Stimulated activated effector memory CD8-positive, alpha-beta T cell treated with anti-CD3 and anti-CD28 coated beads, Interleukin-12 subunit alpha, Interleukin-12 subunit beta, amount 100 ng/mL, for 72 hours (primary cell): ENCODE measurements around the gene SLIT3.

Experiments
- ATAC-seq: fragments of 150-1000 bp; cut with Tn5 transposase; 2 replicates; pipeline ENCODE4 v1.10.0; 2021
- DNase-seq, 2 donors: peaks; one replicate each; pipeline ENCODE4 v3.0.0; 2021 to 2022; ENCODE audit warnings: low spot score in 2 of 2
- H3K27ac Mint-ChIP-seq: one replicate; pipeline ENCODE4 v1.8.0; 2022; ENCODE audit warnings: mild to moderate bottlenecking, mixed read lengths
- H3K36me3 Mint-ChIP-seq: one replicate; pipeline ENCODE4 v1.8.0; 2022; ENCODE audit warnings: mild to moderate bottlenecking, mixed read lengths
- H3K4me1 Mint-ChIP-seq: one replicate; pipeline ENCODE4 v1.8.0; 2022; ENCODE audit warnings: mixed read lengths
- H3K4me3 Mint-ChIP-seq: one replicate; pipeline ENCODE4 v1.8.0; 2022; ENCODE audit warnings: mild to moderate bottlenecking, mixed read lengths
- H3K9me3 Mint-ChIP-seq: one replicate; pipeline ENCODE4 v1.8.0; 2022; ENCODE audit warnings: mixed read lengths

Gene SLIT3

DNA sequence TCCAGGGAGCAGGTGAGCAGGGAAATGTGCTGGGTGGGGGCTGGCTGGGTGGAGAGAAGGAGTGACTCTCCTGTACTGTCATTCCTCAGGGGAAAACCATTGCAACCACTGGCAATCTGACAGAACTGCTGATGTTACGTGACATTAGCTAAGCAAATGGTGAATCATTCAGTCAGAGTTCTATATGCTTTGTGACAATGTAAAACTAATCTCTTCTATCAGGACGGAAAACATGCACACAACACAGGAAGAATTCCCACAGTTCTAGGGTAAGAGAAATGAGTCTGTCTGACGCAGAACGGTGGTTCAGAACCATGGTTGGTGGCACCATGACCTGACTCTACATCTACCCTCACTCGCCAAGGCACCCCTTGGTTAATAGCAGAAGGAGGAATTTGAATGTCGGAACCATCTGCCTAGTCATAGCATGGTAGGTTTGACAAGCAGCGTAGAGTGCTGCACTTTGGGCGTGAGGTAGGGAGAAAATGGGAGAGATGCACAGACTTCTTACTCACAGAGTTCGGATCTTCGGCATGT, 478.1 kb downstream of the SLIT3 start:
- Mint-ChIP-seq H3K9me3 (no peaks in the 10 kb centered on the region), H3K4me1 (no peaks in the 10 kb centered on the region), H3K27ac (no peak overlapping the region), H3K4me3 (no peak overlapping the region), H3K36me3 (no peaks in the 10 kb centered on the region)
- DNase-seq (no peak), ATAC-seq (peak; percentile 60)

DNA sequence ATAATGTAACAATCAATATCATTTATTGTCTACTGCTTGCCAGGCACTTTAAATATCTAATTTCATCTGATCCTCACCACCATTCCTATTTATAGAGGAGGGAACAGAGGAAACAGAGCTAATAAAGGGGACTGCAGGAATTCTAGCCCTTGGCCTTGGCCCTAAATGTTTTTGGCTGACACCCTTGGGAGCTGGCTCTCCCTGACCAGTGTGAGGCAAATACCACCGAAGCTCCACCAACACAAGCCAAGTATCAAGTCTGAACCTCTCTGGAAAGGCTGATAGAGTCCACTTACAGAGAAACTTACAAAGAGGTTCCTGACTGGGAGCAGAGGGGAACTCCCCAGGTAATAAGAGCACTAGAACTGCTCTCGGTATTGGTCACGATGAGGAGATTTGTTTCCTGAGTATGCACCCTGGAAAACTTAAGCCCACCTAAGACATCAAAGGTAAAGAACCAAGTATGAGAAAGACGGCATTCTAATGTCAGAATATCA, 478.6 kb downstream of the SLIT3 start:
- Mint-ChIP-seq H3K27ac (no peak overlapping the region), H3K4me1 (no peaks in the 10 kb centered on the region), H3K4me3 (no peak overlapping the region), H3K9me3 (no peaks in the 10 kb centered on the region), H3K36me3 (no peaks in the 10 kb centered on the region)
- DNase-seq (no peak), ATAC-seq (peak; percentile 4)

DNA sequence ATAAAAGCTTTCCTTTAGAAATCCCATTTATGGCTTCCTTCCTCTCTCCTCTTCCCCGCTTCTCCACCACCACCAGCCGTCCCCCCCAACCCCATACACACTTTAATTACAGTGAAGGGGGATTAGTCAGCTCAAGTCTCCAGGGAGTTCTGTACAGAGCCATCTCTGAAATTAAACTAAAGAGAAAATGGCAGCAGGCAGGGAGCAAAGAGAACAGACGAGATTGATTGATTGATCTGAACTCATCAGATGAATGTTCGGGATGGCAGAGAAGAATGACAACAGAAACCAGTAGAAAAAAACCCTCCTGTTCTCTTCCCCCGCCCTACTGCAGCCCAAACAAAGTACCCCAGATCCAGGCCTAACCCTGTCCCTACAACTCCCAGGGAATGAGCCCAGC, 480.1 kb downstream of the SLIT3 start:
- no peak for DNase-seq
- Mint-ChIP-seq H3K36me3 (no peaks in the 10 kb centered on the region), H3K4me3 (no peak overlapping the region), H3K4me1 (no peaks in the 10 kb centered on the region), H3K27ac (no peak overlapping the region), H3K9me3 (no peaks in the 10 kb centered on the region)
- ATAC-seq: no peak

DNA sequence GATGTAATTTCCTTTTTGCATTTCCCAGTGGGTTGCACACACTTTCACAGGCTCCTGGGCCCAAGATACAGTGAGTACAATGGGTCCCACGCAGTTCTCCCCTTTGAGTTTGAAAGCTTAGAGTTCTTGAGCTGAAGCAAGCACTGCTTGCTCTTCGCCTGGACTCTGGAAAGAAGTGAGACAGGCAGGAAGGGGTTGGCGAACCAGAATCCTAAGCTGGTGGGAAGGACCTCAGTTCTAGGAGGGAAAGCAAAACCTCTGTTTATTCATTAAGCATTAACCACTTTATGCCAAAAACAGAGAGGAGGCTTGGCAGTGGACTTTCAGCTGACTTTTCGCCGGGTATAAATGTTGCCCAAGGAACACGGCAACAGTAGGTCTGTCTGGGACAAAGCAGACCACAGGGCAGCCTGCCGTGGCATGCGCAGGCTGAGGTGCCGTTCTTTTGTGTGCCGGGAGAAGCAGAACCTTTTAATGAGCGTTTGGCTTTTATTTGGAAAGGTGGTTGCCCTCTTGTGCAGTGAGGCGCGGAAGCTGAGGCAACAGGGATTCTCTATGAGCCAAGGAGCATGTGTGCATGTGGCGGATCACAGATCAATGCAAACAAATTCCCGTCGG, 481.8 kb downstream of the SLIT3 start:
- Mint-ChIP-seq H3K4me3 (no peak overlapping the region), H3K27ac (no peak overlapping the region), H3K36me3 (no peaks in the 10 kb centered on the region), H3K4me1 (no peaks in the 10 kb centered on the region), H3K9me3 (no peaks in the 10 kb centered on the region)
- ATAC-seq: no peak
- no peak for DNase-seq

DNA sequence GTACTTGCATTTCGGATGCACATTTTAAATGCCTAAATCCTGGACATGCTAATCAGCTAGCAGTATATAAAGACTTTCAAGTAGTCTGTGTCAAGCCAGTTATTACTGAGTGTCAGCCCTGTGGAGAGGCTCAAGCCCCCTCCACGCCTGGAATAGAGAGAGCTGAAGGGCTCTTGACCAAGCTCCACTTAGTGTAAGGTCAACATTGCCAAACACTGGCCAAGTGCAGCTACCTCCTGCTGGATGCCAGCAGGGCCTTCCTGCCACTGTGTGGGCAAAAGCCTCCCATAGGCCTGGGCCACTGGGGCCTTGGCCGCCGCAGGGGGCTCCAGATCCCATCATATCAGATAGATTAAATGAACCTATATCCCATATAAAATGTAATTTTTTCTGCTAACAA, 482.4 kb downstream of the SLIT3 start:
- Mint-ChIP-seq H3K27ac (no peak overlapping the region), H3K4me1 (no peaks in the 10 kb centered on the region), H3K36me3 (no peaks in the 10 kb centered on the region), H3K4me3 (no peak overlapping the region), H3K9me3 (no peaks in the 10 kb centered on the region)
- ATAC-seq (no peak), DNase-seq (no peak)

DNA sequence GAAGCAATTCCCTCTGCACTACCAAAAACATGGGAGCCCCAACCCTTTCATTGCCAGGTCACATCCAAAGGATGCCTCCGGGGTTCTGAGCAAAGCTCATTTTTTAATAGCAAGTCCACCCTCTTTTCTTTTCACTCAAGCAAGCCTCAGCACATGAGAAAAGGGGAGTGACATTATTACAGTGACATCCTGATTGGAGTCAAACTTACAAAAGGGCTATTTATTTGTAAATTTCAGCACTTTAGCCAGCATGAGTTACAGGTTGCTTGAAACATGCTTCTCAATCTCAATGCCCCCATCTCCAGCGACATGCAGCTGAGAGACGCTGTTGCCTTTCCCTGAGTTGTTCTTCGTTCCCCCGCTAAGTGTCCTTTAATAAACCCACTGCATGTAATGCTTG, 483.3 kb downstream of the SLIT3 start:
- Mint-ChIP-seq H3K4me3 (no peak overlapping the region), H3K27ac (no peak overlapping the region), H3K4me1 (no peaks in the 10 kb centered on the region), H3K36me3 (no peaks in the 10 kb centered on the region), H3K9me3 (no peaks in the 10 kb centered on the region)
- no peak for DNase-seq
- ATAC-seq: no peak

DNA sequence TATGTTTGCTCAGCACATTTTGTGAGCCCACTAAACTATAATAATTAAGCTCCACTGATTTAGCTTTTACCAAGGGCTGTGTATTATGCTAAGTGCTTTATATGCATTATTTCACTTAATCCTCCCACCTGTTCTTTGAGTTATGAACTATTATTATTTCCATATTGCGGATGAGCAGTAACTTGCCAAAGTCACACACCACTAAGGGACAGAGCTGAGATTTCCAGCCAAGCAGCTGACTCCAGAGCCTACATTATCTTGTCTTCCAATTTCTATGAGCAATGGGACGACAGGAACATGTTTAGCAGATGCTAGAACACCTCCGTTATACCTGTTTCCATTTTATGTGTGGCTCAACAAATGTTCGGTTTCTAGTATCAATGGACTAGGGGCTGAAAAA, 484.3 kb downstream of the SLIT3 start:
- no peak overlapping the region for H3K27ac Mint-ChIP-seq
- no peaks in the 10 kb centered on the region for H3K4me1 Mint-ChIP-seq
- ATAC-seq: no peak
- no peak for DNase-seq
- no peak overlapping the region for H3K4me3 Mint-ChIP-seq
- H3K36me3 Mint-ChIP-seq: no peaks in the 10 kb centered on the region
- H3K9me3 Mint-ChIP-seq: no peaks in the 10 kb centered on the region

DNA sequence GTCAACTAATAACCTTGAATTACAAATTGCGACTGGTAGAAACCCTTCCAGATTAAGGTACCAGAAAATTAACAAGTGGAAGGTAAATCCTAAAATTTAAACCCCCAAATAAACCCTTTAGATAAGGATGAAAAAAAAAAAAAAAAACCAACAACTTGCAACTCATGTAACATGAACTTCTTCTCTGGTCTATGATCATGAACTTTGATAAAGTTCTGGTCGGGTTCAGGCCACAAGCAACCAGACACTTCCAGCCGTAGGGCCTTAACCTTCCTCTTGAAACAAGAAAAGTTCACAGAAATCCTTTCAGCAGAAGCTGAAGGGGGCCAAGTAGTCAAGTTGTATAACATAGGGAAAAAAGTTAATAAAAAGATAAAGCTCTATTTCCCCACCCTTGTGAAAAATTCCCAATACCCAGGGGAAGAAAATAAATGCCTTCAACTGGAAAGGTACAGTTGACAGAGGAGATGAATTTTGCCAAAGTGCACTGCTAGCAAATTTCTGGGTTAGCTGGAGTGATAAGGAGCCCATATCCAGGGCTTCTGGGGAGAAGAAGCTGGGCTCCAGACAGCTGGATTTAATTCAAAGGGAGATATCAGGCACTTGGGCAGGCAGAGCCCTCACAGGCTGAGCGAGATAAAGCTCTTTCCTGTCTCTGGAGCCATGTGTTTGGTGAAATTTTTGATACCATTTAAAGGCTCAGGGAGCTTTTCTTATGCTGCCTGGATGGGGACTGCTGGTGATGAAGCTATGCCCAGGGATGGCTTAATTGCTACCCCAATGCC, 487.6 kb downstream of the SLIT3 start:
- H3K36me3 Mint-ChIP-seq: no peaks in the 10 kb centered on the region
- DNase-seq (no peak), ATAC-seq (no peak)
- no peaks in the 10 kb centered on the region for H3K4me1 Mint-ChIP-seq
- H3K9me3 Mint-ChIP-seq: no peaks in the 10 kb centered on the region
- no peak overlapping the region for H3K27ac Mint-ChIP-seq
- no peak overlapping the region for H3K4me3 Mint-ChIP-seq

DNA sequence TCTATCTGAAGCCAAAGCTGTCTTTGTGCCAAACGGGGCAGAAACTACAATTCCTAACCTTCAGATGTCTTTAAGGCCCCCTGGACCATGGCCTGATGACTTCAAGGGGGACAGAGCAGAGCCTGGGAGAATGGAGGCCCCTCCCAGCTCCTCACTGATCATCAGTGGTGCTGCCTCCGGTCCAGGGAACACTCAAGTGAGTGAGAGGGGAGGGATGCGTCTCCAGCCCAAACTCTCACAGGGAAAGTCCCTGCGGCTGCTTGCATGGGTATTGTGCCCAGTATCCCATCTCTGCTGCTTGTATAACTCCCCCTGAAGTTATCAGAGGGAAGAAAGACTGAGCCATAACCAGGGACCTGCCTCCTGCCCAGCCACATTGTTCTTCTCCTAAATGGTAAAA, 490.3 kb downstream of the SLIT3 start:
- Mint-ChIP-seq H3K4me1 (no peaks in the 10 kb centered on the region), H3K9me3 (no peaks in the 10 kb centered on the region), H3K27ac (no peak overlapping the region), H3K36me3 (no peaks in the 10 kb centered on the region), H3K4me3 (no peak overlapping the region)
- ATAC-seq (no peak), DNase-seq (no peak)

DNA sequence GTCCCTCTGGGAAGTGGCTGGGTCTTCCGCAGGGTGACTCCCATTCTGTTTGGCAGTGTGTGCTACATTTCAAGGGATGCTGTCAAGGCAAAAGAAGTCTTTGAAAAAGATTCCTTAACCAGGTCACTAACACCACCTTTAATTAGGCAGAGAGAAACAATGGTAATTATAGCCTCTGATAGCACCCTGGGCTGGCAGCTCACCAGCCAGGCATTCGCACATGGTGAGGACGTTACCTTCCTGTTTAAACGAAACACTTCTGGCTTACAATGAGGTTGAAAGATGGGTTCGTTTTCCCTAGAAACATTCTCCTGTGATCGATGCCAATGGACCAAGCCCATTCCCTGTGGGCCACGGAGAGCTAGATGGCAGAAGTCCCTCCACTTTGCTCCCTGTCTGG, 491.7 kb downstream of the SLIT3 start:
- no peak for DNase-seq
- Mint-ChIP-seq H3K4me1 (no peaks in the 10 kb centered on the region), H3K36me3 (no peaks in the 10 kb centered on the region), H3K27ac (no peak overlapping the region), H3K9me3 (no peaks in the 10 kb centered on the region), H3K4me3 (no peak overlapping the region)
- no peak for ATAC-seq

DNA sequence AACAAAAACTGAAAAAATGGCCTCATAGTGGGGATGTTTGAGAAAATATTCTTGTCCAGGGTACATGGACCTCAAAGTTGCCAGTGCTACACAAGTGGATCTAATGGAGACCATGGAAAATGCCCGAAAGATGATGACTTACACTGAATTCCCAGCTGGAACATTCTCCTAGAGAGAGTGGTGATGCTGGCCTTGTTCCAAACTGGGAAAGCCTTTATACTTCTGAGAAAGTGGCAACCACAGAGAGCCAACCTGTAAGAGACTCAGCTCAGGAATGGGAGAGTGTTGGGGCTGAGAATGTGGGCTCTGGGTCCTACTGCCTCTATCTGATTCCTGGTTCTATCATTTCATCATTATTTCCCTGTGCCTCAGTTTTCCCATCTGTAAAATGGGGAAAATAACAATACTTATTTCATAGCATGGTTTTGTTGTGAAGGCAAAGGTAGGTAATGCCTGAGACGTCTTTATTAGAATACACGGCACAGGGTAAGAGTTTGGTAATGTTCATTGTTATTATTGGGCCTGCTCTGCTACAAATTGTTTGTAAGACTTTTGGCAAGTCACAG, 492.8 kb downstream of the SLIT3 start:
- Mint-ChIP-seq H3K4me1 (no peaks in the 10 kb centered on the region), H3K4me3 (no peak overlapping the region), H3K9me3 (no peaks in the 10 kb centered on the region), H3K36me3 (no peaks in the 10 kb centered on the region), H3K27ac (no peak overlapping the region)
- no peak for ATAC-seq
- DNase-seq: no peak

DNA sequence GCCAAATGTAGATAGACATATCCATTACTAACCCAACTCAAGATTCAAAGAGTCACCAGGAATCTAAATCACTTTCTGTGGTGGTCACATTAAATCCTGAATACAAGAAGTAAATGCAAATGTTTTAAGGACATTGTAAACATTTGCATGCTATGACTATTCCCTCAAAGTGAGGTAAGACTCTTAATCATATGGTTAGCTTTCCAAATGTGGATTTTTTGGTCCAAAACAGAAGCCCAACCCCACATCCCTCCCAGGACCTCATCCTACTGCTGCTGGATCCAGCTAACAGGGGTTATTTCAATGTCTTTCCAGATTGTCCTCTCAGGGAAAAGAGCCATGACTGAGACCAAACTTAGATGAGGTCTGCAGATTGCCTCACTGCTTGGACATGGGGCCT, 493.7 kb downstream of the SLIT3 start:
- ATAC-seq: no peak
- H3K36me3 Mint-ChIP-seq: no peaks in the 10 kb centered on the region
- no peaks in the 10 kb centered on the region for H3K9me3 Mint-ChIP-seq
- H3K27ac Mint-ChIP-seq: no peak overlapping the region
- H3K4me3 Mint-ChIP-seq: no peak overlapping the region
- no peaks in the 10 kb centered on the region for H3K4me1 Mint-ChIP-seq
- DNase-seq: no peak

DNA sequence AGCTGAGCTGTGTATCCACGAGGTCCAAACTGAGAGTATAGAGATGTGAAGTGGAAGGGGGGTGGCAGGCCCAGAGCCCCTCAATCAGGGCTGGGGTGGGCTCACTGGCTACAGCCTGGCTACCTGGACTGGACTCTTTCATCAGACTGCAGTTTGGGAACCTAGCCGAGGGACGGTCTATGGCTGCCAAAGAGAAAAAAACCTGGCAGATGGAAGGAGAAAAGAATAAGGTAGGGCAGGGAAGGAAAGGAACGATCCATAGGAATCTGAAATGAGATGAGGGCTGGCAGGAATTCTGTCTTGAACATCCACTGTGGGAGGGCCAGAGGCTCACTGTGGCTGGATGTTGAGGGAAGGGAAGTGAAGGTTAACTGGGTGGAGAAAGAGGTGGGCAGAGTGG, 497.4 kb downstream of the SLIT3 start:
- Mint-ChIP-seq H3K9me3 (no peaks in the 10 kb centered on the region), H3K27ac (no peak overlapping the region), H3K4me1 (no peaks in the 10 kb centered on the region), H3K36me3 (no peaks in the 10 kb centered on the region), H3K4me3 (no peak overlapping the region)
- ATAC-seq: no peak
- no peak for DNase-seq

DNA sequence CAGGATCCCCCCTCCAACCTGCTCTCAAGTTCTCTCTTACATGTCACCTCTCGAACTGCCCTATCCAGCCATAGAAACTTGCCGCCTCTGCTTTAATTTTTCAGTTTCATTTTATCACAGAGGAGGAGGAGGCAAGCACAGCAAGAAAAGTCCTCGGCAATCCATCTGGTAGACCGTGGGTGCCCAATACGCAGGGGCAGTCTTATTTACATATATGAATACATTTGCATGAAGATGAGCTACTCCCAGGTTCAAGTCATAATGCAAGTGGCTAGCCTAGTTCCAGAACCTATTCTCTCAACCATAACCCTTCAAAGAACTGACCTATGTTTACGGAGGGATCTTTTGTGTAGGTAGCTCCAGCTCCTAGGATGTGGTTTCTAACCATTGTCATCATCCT, 498.6 kb downstream of the SLIT3 start:
- H3K36me3 Mint-ChIP-seq: no peaks in the 10 kb centered on the region
- no peak overlapping the region for H3K27ac Mint-ChIP-seq
- DNase-seq (no peak), ATAC-seq (peak; percentile 65)
- no peaks in the 10 kb centered on the region for H3K9me3 Mint-ChIP-seq
- no peaks in the 10 kb centered on the region for H3K4me1 Mint-ChIP-seq
- H3K4me3 Mint-ChIP-seq: no peak overlapping the region

DNA sequence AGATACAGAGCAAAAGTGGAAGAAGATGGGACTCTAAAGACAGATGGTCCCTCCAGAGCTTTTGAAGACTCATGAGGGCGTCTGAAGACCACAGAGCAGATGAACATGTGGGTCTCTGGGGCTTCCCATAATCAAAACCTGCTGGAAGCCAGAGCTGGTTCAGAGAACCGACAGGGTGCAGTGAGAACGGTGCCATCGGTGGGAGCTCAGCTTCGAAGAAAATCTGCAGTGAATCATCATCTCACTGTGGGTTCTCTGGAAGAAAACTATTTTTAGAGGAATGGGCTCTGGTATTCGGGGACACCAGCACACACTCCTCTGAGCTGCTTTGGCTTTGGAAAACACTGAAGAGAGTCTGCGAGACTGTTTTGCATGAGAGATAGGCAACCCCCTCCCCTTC, 499.4 kb downstream of the SLIT3 start:
- H3K4me3 Mint-ChIP-seq: no peak overlapping the region
- H3K9me3 Mint-ChIP-seq: no peaks in the 10 kb centered on the region
- H3K4me1 Mint-ChIP-seq: no peaks in the 10 kb centered on the region
- ATAC-seq: no peak
- DNase-seq: no peak
- H3K27ac Mint-ChIP-seq: no peak overlapping the region
- H3K36me3 Mint-ChIP-seq: no peaks in the 10 kb centered on the region

DNA sequence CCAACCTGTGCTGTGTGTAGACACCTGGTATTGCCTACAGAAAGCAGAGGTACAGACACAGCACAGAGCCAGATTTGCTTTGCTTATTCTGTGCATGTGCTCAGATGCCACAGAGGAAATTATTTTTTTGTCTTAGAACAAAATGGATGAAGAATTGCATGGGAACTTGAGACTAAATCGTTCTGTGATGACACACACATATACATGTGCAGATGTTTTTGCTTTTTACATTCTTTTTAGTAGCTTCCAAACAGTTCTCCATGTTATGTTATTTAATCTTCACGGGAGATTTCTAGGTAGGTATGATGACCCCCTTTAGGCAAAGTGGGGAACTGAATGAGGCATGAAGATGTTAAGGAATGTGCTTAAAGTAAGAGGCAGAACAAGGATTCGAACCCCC, 500.2 kb downstream of the SLIT3 start:
- Mint-ChIP-seq H3K27ac (no peak overlapping the region), H3K4me1 (no peaks in the 10 kb centered on the region), H3K9me3 (no peaks in the 10 kb centered on the region), H3K36me3 (no peaks in the 10 kb centered on the region), H3K4me3 (no peak overlapping the region)
- DNase-seq (no peak), ATAC-seq (no peak)
